SK-N-SH (cell line): ENCODE data around the gene FIGNL2.

Experiments
- EZH2phosphoT487 ChIP-seq: fragments of 200-600 bp; sonication (generic); IDR thresholded peaks from 2 replicates; pipeline ENCODE4 v1.6.1; 2017; ENCODE audit warnings: low read depth, mixed run types, mild to moderate bottlenecking, antibody characterized with exemption, moderate library complexity, borderline replicate concordance
- FOXM1 ChIP-seq: IDR thresholded peaks from 2 replicates; pipeline ENCODE4 v1.4.0; 2012; ENCODE audit warnings: low read depth, mild to moderate bottlenecking
- GABPA ChIP-seq: IDR thresholded peaks from 2 replicates; pipeline ENCODE4 v1.4.0; 2012; ENCODE audit warnings: low read depth, mild to moderate bottlenecking
- JUND ChIP-seq: IDR thresholded peaks from 2 replicates; pipeline ENCODE4 v1.4.0; 2012
- NRF1 ChIP-seq: IDR thresholded peaks from 2 replicates; pipeline ENCODE4 v1.6.1; 2012; ENCODE audit warnings: low read depth, mild to moderate bottlenecking, low read length
- POLR2AphosphoS5 ChIP-seq: IDR thresholded peaks from 2 replicates; pipeline ENCODE4 v1.6.1; 2012; ENCODE audit warnings: low read depth, low read length
- RCOR1 ChIP-seq: fragments of 150-350 bp; IDR thresholded peaks from 2 replicates; pipeline ENCODE4 v1.6.1; 2017; ENCODE audit warnings: antibody characterized with exemption, low read length
- REST ChIP-seq: IDR thresholded peaks from 2 replicates; pipeline ENCODE4 v1.6.1; 2012; ENCODE audit warnings: mild to moderate bottlenecking, low read depth, low read length, moderate library complexity
- RFX5 ChIP-seq: IDR thresholded peaks from 2 replicates; pipeline ENCODE4 v1.6.1; 2012; ENCODE audit warnings: mild to moderate bottlenecking, improper control_type of control experiment, low read length
- SMC3 ChIP-seq: IDR thresholded peaks from 2 replicates; pipeline ENCODE4 v1.6.1; 2012; ENCODE audit warnings: low read depth, low read length, improper control_type of control experiment
- USF1 ChIP-seq: IDR thresholded peaks from 2 replicates; pipeline ENCODE4 v1.4.0; 2012; ENCODE audit warnings: low read depth, borderline replicate concordance
- YY1 ChIP-seq: IDR thresholded peaks from 2 replicates; pipeline ENCODE4 v1.4.0; 2012; ENCODE audit warnings: low read depth, mild to moderate bottlenecking
- ZBTB33 ChIP-seq: IDR thresholded peaks from 2 replicates; pipeline ENCODE4 v1.4.0; 2012; ENCODE audit warnings: low read depth, borderline replicate concordance
- TF ChIP-seq, protein P1 (sequence below): fragments of 200-600 bp; sonication (generic); IDR thresholded peaks from 2 replicates; pipeline ENCODE4 v1.6.1; 2017; ENCODE audit warnings: antibody characterized with exemption, mild to moderate bottlenecking, moderate library complexity

- no peak for TF ChIP-seq YY1
- TF ChIP-seq, protein P1, sequence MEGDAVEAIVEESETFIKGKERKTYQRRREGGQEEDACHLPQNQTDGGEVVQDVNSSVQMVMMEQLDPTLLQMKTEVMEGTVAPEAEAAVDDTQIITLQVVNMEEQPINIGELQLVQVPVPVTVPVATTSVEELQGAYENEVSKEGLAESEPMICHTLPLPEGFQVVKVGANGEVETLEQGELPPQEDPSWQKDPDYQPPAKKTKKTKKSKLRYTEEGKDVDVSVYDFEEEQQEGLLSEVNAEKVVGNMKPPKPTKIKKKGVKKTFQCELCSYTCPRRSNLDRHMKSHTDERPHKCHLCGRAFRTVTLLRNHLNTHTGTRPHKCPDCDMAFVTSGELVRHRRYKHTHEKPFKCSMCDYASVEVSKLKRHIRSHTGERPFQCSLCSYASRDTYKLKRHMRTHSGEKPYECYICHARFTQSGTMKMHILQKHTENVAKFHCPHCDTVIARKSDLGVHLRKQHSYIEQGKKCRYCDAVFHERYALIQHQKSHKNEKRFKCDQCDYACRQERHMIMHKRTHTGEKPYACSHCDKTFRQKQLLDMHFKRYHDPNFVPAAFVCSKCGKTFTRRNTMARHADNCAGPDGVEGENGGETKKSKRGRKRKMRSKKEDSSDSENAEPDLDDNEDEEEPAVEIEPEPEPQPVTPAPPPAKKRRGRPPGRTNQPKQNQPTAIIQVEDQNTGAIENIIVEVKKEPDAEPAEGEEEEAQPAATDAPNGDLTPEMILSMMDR = no peak
- no peak for TF ChIP-seq RFX5
- TF ChIP-seq JUND = no peak
- no peak for TF ChIP-seq POLR2AphosphoS5
- TF ChIP-seq USF1 = no peak
- TF ChIP-seq RCOR1 = no peak
- TF ChIP-seq FOXM1 = no peak
- no peak for TF ChIP-seq GABPA
- TF ChIP-seq EZH2phosphoT487 = no peak
- TF ChIP-seq NRF1 = no peak
- no peak for TF ChIP-seq REST
- no peak for TF ChIP-seq ZBTB33
- no peak for TF ChIP-seq SMC3
These were observed 48.7 kb upstream of the FIGNL2 start for GRCh38 chr12:51897181-51897580.
